HG02884 (cell line): ENCODE data around the gene TMEM80.
"Not testable (repeated sequence)": the region's sequence is repeated elsewhere in the genome, so short reads cannot be mapped to it uniquely, and the experiment has no call there.

ENCODE experiments used
- ATAC-seq: cut with Tn5 transposase; IDR thresholded peaks from one replicate; pipeline ENCODE4 v1.9.1; 2021; ENCODE audit warnings: mild to moderate bottlenecking, moderate library complexity; ENCODE audit not compliant: unreplicated experiment

TMEM80 gene

DNA sequence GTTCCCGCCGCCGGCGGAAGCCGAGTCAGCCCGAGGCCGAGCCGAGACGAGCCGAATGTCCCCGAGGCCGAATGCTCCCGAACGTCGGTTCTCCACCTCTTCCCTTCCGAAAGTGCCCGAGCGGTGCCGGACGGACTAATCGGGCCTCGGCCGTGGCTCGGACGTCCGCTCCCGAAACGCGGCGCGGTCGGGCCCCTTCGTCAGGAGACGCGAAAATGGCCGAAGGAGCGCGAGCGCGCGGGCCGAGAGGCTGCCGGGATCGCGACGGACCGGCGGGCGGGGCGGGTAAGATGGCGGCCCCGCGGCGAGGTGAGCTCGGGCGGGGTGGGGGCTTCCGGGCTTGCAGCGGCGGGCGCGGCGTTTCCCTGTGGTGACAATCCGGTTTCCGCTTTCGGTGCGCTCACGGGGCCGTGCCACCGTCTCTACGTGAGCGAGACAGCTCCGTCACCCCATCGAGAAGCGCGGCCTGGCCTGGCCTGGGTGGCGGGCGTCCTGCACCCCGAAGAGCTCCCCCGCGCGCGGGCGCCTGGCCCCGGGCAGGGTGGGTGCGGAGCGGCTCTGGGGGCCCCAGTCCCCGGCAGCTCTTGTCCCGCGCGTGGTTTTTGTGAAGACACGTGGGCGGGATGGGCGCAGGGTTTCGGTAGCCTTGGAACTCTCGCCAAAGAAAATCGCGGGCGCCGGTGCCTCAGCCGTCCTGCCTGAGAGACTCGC, at the start of gene TMEM80:
TSS of gene TMEM80 (plus strand) at position 279 of the 711 bp plus-strand sequence. CDS start at position 291, 12 bp downstream.
- peak; percentile 59 for ATAC-seq

DNA sequence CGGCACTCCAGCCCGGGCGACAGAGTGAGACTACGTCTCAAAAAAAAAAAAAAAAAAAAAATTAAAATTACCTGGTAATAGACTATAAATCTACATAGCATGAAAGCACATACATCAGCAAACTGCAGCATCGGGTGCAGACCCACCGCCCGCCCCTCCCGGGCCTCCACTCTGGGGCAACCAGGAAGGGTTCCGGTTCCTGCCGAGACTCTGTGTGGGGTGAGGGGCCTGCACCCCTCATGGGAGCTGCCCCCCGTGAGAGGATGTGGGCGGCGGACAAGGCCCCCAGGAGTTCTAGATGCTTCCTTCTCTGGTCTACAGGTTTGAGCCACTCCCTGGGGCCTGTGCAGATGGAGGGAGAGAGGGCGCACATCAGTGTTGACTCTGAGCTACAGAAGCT, 49.4 kb upstream of the TMEM80 start:
- ATAC-seq: no peak

DNA sequence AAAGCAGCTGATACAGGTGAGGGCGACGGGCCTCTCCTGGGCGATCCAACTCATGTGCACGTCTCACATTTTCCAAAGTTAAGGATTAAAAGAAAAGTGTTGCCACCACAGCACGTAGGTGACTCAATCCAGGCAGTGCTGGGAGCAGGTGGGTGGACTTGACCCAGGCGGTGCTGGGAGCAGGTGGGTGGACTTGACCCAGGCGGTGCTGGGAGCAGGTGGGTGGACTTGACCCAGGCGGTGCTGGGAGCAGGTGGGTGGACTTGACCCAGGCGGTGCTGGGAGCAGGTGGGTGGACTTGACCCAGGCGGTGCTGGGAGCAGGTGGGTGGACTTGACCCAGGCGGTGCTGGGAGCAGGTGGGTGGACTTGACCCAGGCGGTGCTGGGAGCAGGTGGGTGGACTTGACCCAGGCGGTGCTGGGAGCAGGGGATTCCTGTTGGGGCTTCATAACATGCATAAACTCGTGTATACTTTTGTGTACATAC, 47.9 kb upstream of the TMEM80 start:
- ATAC-seq: not testable (repeated sequence)

DNA sequence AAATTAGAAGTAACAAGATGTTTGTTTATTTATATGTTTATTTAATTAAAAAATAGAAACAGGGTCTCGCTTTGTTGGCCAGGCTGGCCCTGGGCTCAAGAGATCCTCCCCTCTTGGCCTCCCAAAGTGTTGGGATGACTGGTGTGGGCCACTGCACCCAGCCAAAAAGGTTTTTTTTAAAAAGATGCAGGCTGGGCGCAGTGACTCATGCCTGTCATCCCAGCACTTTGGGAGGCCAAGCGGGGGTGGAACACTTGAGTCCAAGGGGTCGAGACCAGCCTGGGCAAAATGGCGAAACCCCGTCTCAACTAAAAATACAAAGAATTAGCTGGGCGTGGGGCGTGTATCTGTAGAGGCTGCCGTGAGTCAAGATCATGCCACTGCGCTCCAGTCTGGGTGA, 45.1 kb upstream of the TMEM80 start:
- ATAC-seq: no peak

DNA sequence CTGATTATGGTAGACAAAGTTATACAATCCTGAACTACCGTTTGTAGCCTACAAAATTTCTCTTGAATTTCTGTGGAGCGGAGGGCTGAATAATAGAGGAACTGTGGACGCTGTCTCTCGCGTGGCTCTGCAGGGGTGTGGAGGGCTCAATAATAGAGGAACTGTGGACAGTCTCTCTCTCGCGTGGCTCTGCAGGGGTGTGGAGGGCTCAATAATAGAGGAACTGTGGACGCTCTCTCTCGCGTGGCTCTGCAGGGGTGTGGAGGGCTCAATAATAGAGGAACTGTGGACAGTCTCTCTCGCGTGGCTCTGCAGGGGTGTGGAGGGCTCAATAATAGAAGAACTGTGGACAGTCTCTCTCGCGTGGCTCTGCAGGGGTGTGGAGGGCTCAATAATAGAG, 42.5 kb upstream of the TMEM80 start:
- ATAC-seq: not testable (repeated sequence)

DNA sequence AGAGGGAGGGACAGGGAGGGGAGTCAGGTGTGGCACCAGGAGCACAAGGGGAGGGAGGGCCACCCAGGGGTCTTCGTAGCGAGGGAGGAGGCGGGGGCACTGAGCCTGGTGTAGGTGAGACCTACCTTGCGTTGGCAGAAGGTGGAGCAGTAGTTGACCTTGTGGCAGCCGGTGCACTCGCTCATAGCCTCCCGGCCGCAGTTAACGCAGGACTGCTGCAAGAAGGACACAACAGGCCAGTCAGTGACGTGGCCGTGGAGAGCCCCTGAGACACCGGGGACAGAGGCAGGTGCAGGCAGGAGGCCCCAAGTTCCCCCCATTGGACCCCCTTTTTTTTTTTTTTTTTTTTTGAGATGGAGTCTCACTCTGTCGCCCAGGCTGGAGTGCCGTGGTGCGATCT, 41.8 kb upstream of the TMEM80 start:
- no peak for ATAC-seq

DNA sequence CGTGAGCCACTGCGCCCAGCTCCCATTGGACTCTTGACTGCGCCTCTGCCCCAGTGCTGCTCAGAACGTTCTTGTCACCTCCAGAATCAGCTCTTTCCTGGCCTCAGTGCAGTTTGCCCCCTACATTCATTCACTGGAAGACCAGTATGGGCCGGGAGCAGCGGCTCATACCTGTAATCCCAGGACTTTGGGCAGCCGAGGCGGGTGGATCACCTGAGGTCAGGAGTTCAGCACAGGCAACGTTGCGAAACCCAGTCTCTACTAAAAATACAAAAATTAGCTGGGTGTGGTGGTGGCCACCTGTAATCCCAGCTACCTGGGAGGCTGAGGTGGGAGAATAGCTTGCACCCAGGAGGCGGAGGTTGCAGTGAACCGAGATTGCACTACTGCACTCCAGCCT, 41.2 kb upstream of the TMEM80 start:
- ATAC-seq: not testable (repeated sequence)

DNA sequence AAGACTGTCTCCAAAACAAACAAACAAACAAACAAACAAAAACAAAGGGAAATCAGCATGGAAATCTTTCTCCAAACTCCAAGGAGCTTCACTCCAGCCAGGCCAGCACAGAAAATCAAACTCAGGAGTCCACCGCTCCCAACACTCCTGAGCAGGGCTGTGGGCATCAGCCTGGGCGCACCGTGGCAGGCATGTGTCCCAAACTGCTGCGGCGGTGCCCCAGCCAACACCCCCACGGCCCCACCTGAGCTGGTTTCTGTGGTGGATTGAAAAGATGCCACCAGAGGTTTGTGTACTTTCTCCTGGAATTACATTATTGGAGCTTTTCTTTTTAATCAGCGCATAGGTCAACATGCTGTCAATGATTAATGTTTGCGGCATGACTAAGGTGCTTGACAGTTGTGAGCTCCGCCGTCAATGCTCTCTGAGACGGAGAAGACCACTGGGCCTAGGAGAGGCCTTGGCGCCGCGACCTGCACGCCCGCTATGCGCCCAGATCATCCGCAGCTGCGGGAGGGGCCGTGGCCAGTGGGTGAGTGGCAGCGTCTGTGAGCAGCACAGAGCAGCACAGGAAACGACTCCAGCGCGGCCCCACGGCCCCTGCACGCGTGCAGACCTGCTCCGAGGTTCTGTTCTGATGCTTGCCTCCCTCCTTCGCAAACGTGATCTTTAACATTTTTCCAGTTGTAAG, 40.4 kb upstream of the TMEM80 start:
- ATAC-seq: no peak

DNA sequence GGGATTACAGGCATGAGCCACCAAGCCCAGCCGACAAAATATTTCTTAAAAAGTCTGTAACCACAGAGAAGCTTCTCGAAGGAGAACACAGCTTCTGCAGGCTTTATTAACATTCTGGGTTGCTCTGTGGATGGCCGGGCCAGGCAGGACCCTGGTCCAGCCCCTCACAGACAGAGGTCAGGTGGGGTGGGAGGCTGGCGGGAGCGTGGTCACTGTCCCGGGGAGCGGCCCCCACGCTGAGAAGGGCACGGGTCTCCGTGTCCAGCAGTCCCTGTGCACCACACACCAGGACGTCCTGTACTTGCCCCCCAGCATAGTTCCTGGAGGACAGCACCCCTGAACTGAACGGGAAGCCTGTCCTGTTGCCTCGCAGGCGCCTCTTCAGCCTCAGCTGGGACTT, 39.2 kb upstream of the TMEM80 start:
- ATAC-seq: no peak

DNA sequence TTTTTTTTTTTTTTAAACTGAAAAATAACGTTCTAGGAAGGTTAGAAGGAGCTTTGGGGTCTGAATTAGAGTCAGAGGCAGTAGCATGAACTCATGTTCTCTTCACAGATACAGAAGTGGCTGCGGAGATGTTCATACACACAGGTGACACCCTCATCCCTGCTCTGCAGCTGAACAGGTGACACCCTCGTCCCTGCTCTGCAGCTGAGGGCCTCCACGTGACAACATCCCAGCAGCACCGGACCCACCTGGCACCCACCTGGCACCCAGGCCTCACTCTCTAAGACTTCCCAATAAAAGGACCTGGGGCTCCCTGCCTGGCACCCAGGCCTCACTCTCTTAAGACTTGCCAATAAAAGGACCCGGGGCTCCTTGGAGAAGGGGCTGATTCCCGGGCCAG, 38.8 kb upstream of the TMEM80 start:
- no peak for ATAC-seq

DNA sequence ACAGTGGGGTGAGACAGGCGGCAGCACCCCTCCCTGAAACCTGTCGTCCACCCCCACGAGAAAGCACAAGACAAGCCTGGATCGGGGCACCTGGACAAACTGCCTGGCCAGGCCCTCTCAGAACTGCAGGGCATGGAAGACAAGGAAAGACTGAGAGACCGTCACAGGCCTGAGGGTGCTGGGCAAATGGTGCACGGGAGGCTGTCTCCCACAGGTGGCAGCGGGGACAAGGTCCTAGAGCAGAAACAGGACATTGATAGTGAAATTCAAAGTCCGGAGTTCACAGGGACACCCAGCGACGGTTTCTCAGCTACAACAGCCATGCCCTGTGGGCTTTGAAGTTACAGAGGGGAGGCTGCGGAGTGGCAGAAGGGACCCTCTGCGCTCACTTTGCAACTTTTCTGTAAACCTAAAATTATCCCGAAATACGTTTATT, 37.9 kb upstream of the TMEM80 start:
- no peak for ATAC-seq

DNA sequence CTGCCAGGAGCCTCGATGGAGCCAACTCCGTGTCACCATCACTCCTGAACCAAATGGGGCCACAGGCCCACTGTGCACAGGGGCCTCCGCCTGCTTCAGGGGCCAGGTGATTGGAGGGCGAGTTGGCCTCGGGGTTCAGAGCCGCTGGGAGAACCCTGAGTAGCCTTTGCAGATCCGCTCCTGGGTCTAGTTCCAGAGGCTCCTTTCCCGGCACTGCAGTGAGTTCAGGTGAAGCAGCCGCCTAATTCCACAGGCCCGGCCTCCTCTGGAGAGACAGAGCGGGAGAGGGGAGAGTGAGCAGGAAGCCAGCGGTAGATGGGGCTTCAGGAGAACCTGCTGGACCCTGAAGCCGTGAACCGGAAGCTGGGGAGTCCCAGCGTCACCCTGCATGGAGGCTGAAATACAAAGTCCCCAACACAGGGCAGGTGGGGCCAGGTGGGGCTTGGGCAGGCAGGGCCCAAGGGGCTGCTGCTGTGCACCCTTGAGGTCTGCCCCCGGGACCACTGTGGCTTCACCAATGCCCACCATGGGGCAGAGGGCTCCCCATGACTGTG, 36.0 kb upstream of the TMEM80 start:
- ATAC-seq: no peak

DNA sequence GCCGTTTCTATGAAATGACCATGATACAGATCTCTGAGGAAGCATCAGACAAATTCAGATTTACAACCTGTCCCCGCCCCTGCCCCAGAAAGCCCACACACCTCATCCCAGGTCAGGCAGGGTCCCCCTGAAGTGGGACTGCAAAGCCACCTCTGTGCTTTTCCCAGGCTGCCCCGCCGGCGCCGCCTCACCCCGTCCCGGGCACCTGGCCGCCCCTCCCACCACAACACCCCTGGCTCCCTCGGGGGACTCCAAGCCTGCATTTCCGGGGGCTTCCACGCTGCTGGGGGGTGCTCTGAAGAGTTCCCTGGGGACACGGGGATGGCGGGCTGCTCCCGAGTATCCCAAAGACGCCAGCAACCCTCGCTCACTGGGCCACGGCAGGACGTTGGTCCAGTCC, 35.3 kb upstream of the TMEM80 start:
- ATAC-seq: no peak

DNA sequence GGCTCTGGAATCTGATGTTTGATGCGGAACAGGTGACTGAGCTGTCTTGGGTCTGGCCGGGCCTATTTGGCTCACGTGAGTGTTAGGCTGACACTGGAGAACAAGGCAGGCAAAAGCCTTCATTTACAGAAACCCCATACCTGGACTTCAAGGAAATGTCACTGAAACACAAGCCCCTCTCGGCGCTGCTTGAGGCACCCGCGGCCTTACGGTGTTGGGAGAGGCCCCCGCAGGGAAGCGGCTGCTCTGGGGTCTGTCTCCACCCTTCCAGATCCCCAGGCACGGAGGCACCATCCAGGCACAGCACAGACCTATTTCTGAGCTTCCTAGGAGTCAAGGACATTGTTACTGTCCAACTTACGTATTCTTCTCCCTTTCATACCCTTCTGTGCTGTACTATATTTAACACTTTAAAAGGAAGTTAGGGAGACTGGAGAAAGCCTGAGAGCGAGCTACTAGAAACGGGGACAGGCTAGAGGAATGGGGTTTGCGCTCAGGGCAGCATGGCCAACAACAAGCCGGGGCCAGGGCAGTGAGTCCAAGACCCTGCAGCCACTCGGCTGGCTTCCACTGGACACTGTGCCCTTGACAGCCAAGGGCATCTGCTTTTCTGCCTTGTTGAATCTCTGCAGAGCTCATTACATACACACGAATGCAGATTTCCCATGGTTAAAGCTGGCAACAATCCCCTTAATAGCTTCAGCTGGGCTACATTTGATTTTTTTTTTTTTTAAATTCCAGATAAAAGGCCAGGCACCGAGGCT, 34.8 kb upstream of the TMEM80 start:
- no peak for ATAC-seq

DNA sequence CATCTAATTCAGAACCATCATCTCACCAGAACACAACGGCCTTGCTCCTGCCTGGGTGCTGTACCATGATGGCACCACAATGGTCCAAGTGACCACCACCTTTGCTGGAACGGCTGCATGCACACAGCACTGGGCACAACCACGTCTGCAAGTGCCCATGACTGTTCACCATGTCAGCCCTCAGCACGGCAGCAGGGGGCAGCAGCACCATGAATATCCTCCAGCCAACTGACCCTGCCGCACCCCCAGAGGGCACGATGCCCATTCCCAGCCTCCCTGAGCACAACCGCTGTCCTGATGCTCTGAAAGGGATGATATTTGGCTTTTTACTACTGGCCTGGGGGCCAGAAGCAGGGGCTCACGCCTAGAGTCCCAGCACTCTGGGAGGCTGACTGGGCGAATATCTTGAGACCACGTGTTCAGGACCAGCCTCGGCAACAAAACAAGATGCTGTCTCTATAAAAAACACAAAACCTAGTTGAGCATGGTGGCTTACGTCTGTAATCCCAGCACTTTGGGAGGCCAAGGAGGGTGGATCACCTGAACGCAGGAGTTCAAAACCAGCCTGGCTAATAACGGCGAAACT, 32.8 kb upstream of the TMEM80 start:
- ATAC-seq: no peak

DNA sequence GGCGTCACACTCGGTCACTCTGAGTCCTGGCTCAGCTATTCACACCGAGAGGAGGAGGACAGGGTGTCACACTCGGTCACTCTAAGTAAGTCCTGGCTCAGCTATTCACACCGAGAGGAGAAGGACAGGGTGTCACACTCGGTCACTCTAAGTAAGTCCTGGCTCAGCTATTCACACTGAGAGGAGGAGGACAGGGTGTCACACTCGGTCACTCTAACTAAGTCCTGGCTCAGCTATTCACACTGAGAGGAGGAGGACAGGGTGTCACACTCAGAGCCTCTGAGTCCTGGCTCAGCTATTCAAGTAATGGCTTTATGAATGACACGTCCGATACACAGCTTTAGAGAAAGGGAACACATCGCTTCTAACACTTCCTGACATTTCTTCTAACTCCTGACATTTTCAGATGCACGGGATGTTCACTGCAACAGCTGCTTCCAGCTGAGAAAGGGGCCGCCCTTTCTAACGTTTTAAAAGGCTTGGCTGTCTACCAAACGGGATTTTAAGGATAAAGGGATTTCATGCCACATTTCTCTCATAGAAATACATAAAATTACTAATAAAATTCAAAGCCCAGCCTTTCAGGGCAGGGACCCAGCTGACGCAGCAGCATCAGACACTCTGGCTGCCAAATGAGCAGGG, 30.4 kb upstream of the TMEM80 start:
- no peak for ATAC-seq

DNA sequence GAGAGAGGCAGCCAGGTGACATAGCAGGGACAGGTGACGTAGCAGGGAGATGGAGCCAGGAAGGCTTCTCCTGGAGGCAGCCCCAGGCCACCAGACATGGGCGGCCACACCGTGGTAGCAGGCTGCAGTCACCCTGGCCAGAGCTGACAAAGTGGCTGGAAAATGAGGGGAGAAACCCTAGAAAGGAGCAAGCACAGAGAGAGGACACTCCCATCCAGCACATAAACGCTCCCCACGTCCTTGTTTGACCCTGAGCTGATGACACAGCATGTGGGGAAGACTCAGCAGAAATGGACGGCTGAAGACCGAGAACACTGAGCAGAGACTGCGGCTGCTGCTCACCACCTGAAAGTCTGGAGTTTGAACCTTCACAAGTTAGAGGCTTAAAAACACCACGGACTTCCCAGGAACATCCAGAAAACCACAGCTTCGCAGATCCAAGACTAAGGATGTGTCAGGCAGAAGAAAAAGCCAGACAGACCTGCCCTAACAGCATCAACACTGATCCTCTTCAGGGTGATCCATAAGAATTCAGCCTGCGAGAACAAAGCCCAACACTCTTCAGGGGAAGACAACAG, 29.8 kb upstream of the TMEM80 start:
- ATAC-seq: no peak

DNA sequence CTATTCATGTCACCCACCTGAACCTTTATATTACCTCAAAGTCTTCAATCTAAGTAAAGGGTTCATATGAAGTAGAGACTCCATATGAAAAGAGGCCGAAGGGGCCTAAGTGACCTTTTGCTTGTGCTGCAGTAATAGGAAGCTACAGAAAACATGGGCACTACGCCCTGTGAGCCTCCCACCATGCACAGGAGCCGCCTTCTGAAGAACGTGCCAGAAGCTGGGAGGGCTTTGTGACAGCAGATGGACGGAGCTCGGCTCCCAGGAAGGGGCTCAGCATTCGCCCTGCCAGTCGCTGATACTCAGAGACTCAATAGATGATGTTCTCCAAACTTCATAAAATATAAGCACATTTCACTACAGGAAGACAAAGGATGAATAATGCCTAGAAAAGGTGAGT, 21.8 kb upstream of the TMEM80 start:
- no peak for ATAC-seq

DNA sequence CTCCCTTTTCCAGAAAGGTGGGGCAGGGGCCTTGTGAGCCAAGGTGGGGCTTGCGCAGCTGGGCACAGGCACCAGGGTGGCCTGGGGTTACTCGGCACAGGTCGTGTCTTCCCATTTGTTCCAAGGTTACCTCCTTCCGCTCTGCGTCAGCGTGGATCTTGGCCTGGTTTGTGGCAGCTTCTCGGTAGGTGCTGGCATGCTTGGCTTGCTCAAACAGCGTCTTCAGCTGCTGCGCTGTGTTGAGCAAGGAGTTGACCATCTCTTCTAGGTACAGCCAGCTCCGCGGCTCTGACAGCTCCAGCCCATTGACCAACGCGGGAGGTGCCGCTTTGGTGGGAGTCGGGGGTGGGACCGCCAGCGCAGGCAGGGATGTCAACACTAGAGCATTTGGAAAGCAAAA, 21.2 kb upstream of the TMEM80 start:
- no peak for ATAC-seq

DNA sequence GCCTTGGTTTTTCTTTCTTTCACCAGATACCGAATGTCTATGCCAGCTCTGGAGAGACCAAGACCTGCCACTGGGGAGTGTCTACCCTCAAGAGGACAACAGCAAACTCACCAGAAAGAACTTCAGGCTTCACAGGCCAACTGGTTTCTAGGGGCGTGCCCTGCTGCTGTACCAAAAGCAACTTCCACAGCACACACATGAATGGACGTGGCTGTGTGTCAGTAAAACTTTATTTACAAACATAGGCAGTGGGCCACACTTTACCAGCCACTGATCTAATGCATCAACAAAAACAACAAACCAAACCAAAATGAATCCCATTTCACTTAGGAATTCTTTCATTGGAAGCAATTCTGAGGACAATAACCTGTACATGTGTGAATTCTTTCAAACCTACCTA, 17.3 kb upstream of the TMEM80 start:
- no peak for ATAC-seq
